Lower lobe of right lung (tissue), 2 donors: ENCODE data around the gene AAK1. TPM values are rescaled to one million over a fixed set of nuclear protein-coding genes. Genes with fewer than 3 reads are reported as not detected.

ENCODE experiments used
- ATAC-seq, 2 donors: fragments of 200-7000 bp; cut with Tn5 transposase; one replicate each; pipeline ENCODE4 v1.9.1; 2020 to 2022; ENCODE audit warnings: mild to moderate bottlenecking in 2 of 2, moderate library complexity in 2 of 2
- DNase-seq: peaks from one replicate; pipeline ENCODE4 v3.0.0-alpha.2; 2020
- H3K27ac ChIP-seq: fragments of 200-600 bp; one replicate; pipeline ENCODE4 v1.8.0; 2022
- H3K27me3 ChIP-seq: fragments of 200-600 bp; one replicate; pipeline ENCODE4 v1.8.0; 2022; ENCODE audit warnings: low read depth
- H3K36me3 ChIP-seq: fragments of 200-600 bp; one replicate; pipeline ENCODE4 v1.8.0; 2022; ENCODE audit warnings: mild to moderate bottlenecking
- H3K4me1 ChIP-seq: fragments of 200-600 bp; one replicate; pipeline ENCODE4 v1.8.0; 2022
- H3K4me3 ChIP-seq: fragments of 200-600 bp; one replicate; pipeline ENCODE4 v1.8.0; 2022; ENCODE audit warnings: mild to moderate bottlenecking
- H3K9me3 ChIP-seq: fragments of 200-600 bp; one replicate; pipeline ENCODE4 v1.8.0; 2022
- CTCF ChIP-seq: fragments of 200-600 bp; IDR thresholded peaks from one replicate; pipeline ENCODE4 v1.8.0; 2022; ENCODE audit warnings: antibody characterized with exemption, mild to moderate bottlenecking
- intact Hi-C: fragments of 100-400 bp; cut with DNase I; formaldehyde crosslinking; loops from one replicate; pipeline ENCODE4 v1.11.0; 2022
- total RNA-seq: library from RNA; stranded (reverse); fragmentation: NEBNext Ultra II Directional; extraction: Animal tissue kit (Norgen Biotek cat#: 25700); gene quantifications from one replicate; pipeline ENCODE4 v1.2.1, GENCODE V29; 2021
- donor health status: DM: no; HTN: yes; CAD: no; lungs with severe emphysema.

Gene AAK1
- total RNA-seq, 1 donor from 2014 or later, result 73.3 TPM

GRCh38 chr2:69481421-69481820, 162.1 kb downstream of the AAK1 start:
- no peak overlapping the region for H3K4me3 ChIP-seq
- no peaks in the 10 kb centered on the region for H3K27me3 ChIP-seq
- no peaks in the 10 kb centered on the region for H3K4me1 ChIP-seq
- ATAC-seq, result no peak
- no peaks in the 10 kb centered on the region for H3K9me3 ChIP-seq
- H3K36me3 ChIP-seq, result peaks cover 35% of the 10 kb centered on the region
- intact Hi-C loops, result no loop called here
- H3K27ac ChIP-seq, result no peak overlapping the region
- DNase-seq, result no peak
- TF ChIP-seq CTCF, result no peak

GRCh38 chr2:69477627-69478026, 165.9 kb downstream of the AAK1 start:
- Histone ChIP-seq H3K27ac (no peak overlapping the region), H3K4me3 (no peak overlapping the region), H3K9me3 (no peaks in the 10 kb centered on the region), H3K36me3 (peaks cover 43% of the 10 kb centered on the region), H3K4me1 (no peaks in the 10 kb centered on the region), H3K27me3 (no peaks in the 10 kb centered on the region)
- TF ChIP-seq CTCF, result no peak
- intact Hi-C loops, result no loop called here
- DNase-seq (no peak), ATAC-seq (no peak)

- Histone ChIP-seq H3K4me3 (no peak overlapping the region), H3K27me3 (no peaks in the 10 kb centered on the region), H3K9me3 (no peaks in the 10 kb centered on the region), H3K27ac (no peak overlapping the region), H3K4me1 (no peaks in the 10 kb centered on the region), H3K36me3 (peaks cover 27% of the 10 kb centered on the region)
- ATAC-seq (no peak), DNase-seq (no peak)
- intact Hi-C loops, result no loop called here
- TF ChIP-seq CTCF, result no peak
Measured at GRCh38 chr2:69474688-69475087, 168.9 kb downstream of the AAK1 start.

- TF ChIP-seq CTCF, result no peak
- ATAC-seq, result no peak
- no peak overlapping the region for H3K27ac ChIP-seq
- H3K4me1 ChIP-seq, result no peaks in the 10 kb centered on the region
- no peaks in the 10 kb centered on the region for H3K9me3 ChIP-seq
- peaks cover 11% of the 10 kb centered on the region for H3K36me3 ChIP-seq
- no peaks in the 10 kb centered on the region for H3K27me3 ChIP-seq
- DNase-seq, result no peak
- H3K4me3 ChIP-seq, result no peak overlapping the region
- intact Hi-C loops, result no loop called here
Measured at GRCh38 chr2:69471793-69472192, 171.7 kb downstream of the AAK1 start.

- Histone ChIP-seq H3K4me1 (no peaks in the 10 kb centered on the region), H3K27ac (no peak overlapping the region), H3K36me3 (peaks cover 13% of the 10 kb centered on the region), H3K4me3 (no peak overlapping the region), H3K27me3 (no peaks in the 10 kb centered on the region), H3K9me3 (no peaks in the 10 kb centered on the region)
- intact Hi-C loops, result no loop called here
- no peak for TF ChIP-seq CTCF
- ATAC-seq (no peak), DNase-seq (no peak)
Measured at GRCh38 chr2:69470911-69471310, 172.6 kb downstream of the AAK1 start.

- H3K9me3 ChIP-seq, result no peaks in the 10 kb centered on the region
- no peak overlapping the region for H3K27ac ChIP-seq
- H3K36me3 ChIP-seq, result peaks cover 13% of the 10 kb centered on the region
- DNase-seq (no peak), ATAC-seq (no peak)
- no peak for TF ChIP-seq CTCF
- intact Hi-C loops, result no loop called here
- H3K4me3 ChIP-seq, result no peak overlapping the region
- no peaks in the 10 kb centered on the region for H3K27me3 ChIP-seq
- no peaks in the 10 kb centered on the region for H3K4me1 ChIP-seq
Measured at GRCh38 chr2:69469784-69470183, 173.8 kb downstream of the AAK1 start.
